ENCODE data around the gene PPFIA3. TPM values are rescaled to one million over a fixed set of nuclear protein-coding genes. Genes with fewer than 3 reads are reported as not detected.
A peak's percentile ranks its signal among the peaks of the same experiment; 100 is the strongest.

PPFIA3 gene
- total RNA-seq, 1 experiment from 2014 or later, result 6.7 TPM

DNA sequence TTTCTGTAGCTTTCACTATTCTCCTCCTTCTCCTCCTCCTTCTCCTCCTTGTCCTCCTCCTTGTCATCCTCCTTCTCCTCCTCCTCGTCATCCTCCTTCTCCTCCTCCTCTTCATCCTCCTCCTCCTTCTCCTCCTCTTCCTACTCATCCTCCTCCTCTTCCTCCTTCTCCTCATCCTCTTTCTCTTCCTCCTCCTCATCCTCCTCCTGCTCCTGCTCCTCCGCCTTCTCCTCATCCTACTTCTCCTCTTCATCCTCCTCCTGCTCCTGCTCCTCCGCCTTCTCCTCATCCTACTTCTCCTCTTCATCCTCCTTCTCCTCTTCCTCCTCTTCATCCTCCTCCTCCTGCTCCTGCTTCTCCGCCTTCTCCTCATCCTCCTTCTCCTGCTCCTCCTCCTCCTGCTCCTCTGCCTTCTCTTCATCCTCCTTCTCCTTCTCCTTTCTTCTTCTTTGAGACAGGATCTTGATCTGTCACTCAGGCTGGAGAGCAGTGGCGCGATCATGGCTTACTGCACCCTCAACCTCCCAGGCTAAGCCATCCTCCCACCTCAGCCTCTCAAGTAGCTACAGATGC, 74.6 kb downstream of the PPFIA3 start:
- no peak for TF ChIP-seq CTCF (IDR thresholded peaks at IDR 0.05; ENCODE audit: unreplicated experiment)
- no peaks in the 10 kb centered on the region for H3K27me3 Mint-ChIP-seq (ENCODE audit: insufficient read depth, unreplicated experiment)
- H3K9me3 Mint-ChIP-seq (ENCODE audit: unreplicated experiment), result no peaks in the 10 kb centered on the region
- ChIA-PET CTCF (interaction anchor here (0.6 kb wide), 1 partner anchor 195 kb away, joined by 3 read pairs; no protein-coding TSS in a partner anchor), POLR2A (no interaction called here)
- intact Hi-C loops (cut with micrococcal nuclease), result no loop called here
- BruUV-seq (replicated peaks), result no TSS peak
- H3K4me1 Mint-ChIP-seq (ENCODE audit: insufficient read depth, unreplicated experiment), result no peaks in the 10 kb centered on the region
- H3K4me3 Mint-ChIP-seq (ENCODE audit: unreplicated experiment), result no peak overlapping the region
- DNase-seq (ENCODE audit: unreplicated experiment), result no peak
- H3K27ac Mint-ChIP-seq (ENCODE audit: low read depth, unreplicated experiment), result no peak overlapping the region
- peaks cover 18% of the 10 kb centered on the region for H3K36me3 Mint-ChIP-seq (ENCODE audit: insufficient read depth, unreplicated experiment)

DNA sequence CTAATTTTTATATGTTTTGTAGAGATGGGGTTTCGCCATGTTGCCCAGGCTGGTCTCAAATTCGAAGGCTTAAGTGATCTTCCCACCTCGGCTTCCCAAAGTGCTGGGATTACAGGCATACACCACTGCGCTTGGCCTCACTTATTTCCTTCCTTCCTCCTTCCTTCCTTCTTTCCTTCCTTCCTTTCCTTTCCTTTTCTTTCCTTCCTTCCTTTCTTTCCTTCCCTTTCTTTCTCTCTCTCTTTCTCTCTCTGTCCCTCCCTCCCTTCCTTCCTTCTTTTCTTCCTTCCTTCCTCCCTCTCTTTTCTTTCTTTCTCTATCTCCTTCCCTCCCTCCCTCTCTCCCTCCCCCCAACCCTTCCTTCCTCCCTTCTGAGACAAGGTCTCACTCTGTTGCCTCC, 75.1 kb downstream of the PPFIA3 start:
- H3K4me3 Mint-ChIP-seq (ENCODE audit: unreplicated experiment), result no peak overlapping the region
- POLR2A ChIA-PET, result no interaction called here
- H3K27ac Mint-ChIP-seq (ENCODE audit: low read depth, unreplicated experiment), result no peak overlapping the region
- no peaks in the 10 kb centered on the region for H3K9me3 Mint-ChIP-seq (ENCODE audit: unreplicated experiment)
- H3K36me3 Mint-ChIP-seq (ENCODE audit: insufficient read depth, unreplicated experiment), result peaks cover 18% of the 10 kb centered on the region
- no peaks in the 10 kb centered on the region for H3K27me3 Mint-ChIP-seq (ENCODE audit: insufficient read depth, unreplicated experiment)
- no peaks in the 10 kb centered on the region for H3K4me1 Mint-ChIP-seq (ENCODE audit: insufficient read depth, unreplicated experiment)
- CTCF ChIA-PET, result no interaction called here
- no peak for TF ChIP-seq CTCF (IDR thresholded peaks at IDR 0.05; ENCODE audit: unreplicated experiment)
- DNase-seq (ENCODE audit: unreplicated experiment), result no peak
- BruUV-seq (replicated peaks), result no TSS peak
- intact Hi-C loops (cut with micrococcal nuclease), result no loop called here

DNA sequence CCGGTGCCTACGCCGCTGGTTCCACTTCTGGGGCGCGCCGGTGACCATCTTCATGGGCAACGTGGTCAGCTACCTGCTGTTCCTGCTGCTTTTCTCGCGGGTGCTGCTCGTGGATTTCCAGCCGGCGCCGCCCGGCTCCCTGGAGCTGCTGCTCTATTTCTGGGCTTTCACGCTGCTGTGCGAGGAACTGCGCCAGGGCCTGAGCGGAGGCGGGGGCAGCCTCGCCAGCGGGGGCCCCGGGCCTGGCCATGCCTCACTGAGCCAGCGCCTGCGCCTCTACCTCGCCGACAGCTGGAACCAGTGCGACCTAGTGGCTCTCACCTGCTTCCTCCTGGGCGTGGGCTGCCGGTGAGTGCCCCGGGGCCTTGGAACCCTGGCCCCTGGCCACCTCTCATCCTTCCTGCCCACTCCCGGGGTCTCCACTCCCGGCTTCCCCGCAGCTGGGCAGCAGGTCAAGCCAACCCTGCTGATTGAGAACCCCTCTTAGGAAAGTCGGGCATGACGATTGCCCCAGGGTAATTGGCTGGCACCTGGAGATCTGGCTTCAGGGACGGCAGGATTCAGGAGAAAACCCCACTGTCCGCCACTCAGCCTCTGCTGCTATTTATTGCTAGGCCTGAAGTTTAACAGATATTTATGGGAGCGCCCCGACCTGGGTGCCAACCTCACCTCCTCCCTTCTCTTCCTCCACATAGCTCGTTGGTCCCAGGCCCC, 77.3 kb downstream of the PPFIA3 start:
- no TSS peak for BruUV-seq (replicated peaks)
- intact Hi-C loops (cut with micrococcal nuclease), result loop anchor here (5.0 kb wide), 1 partner anchor 39 kb away; the partner anchor contains the start of genes HRC and TRPM4
- Mint-ChIP-seq H3K4me3 (ENCODE audit: unreplicated experiment) (no peak overlapping the region), H3K36me3 (ENCODE audit: insufficient read depth, unreplicated experiment) (peaks cover 25% of the 10 kb centered on the region), H3K9me3 (ENCODE audit: unreplicated experiment) (no peaks in the 10 kb centered on the region), H3K4me1 (ENCODE audit: insufficient read depth, unreplicated experiment) (no peaks in the 10 kb centered on the region), H3K27me3 (ENCODE audit: insufficient read depth, unreplicated experiment) (no peaks in the 10 kb centered on the region), H3K27ac (ENCODE audit: low read depth, unreplicated experiment) (no peak overlapping the region)
- DNase-seq (ENCODE audit: unreplicated experiment), result no peak
- CTCF ChIA-PET, result interaction anchor here (0.7 to 1.0 kb wide), 4 partner anchors 28 to 199 kb away, joined by 3 to 5 read pairs (median 4); no protein-coding TSS in a partner anchor
- POLR2A ChIA-PET, result interaction anchor here (0.6 to 1.6 kb wide), 3 partner anchors 7 to 182 kb away, joined by 3 to 4 read pairs (median 3); partner anchors contain the start of gene LIN7B
- no peak for TF ChIP-seq CTCF (IDR thresholded peaks at IDR 0.05; ENCODE audit: unreplicated experiment)

DNA sequence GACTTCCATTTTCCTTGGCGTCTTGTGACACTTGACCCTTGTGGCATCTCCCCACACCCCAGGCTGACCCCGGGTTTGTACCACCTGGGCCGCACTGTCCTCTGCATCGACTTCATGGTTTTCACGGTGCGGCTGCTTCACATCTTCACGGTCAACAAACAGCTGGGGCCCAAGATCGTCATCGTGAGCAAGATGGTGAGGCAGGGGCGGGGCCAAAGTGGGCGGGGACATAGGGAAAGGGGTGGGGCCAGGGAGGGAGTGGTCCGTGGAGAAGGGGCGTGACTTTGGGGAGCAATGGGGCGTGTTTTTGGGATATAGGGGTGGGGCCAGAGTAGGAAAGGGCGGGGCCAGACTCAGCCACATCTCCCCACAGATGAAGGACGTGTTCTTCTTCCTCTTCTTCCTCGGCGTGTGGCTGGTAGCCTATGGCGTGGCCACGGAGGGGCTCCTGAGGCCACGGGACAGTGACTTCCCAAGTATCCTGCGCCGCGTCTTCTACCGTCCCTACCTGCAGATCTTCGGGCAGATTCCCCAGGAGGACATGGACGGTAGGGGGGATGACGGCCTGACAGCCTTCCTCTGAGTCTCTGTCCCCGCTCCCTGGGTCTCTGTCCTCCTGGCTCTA, 81.0 kb downstream of the PPFIA3 start:
- BruUV-seq (replicated peaks), result no TSS peak
- no peak for TF ChIP-seq CTCF (IDR thresholded peaks at IDR 0.05; ENCODE audit: unreplicated experiment)
- Mint-ChIP-seq H3K4me3 (ENCODE audit: unreplicated experiment) (no peak overlapping the region), H3K9me3 (ENCODE audit: unreplicated experiment) (no peaks in the 10 kb centered on the region), H3K4me1 (ENCODE audit: insufficient read depth, unreplicated experiment) (no peaks in the 10 kb centered on the region), H3K27ac (ENCODE audit: low read depth, unreplicated experiment) (no peak overlapping the region), H3K27me3 (ENCODE audit: insufficient read depth, unreplicated experiment) (no peaks in the 10 kb centered on the region), H3K36me3 (ENCODE audit: insufficient read depth, unreplicated experiment) (peaks cover 29% of the 10 kb centered on the region)
- DNase-seq (ENCODE audit: unreplicated experiment), result peak; percentile 24
- intact Hi-C loops (cut with micrococcal nuclease), result loop anchor here (5.0 to 10.0 kb wide), 2 partner anchors 203 to 416 kb away; no protein-coding TSS in a partner anchor
- ChIA-PET POLR2A (interaction anchor here (0.6 to 0.7 kb wide), 3 partner anchors 25 to 296 kb away, joined by 3 to 4 read pairs (median 3); partner anchors contain the start of gene RPS11), CTCF (interaction anchor here (0.6 to 2.6 kb wide), 6 partner anchors 8 to 105 kb away, joined by 3 to 25 read pairs (median 8); partner anchors contain the start of gene TRPM4)
